Measurements from ENCODE around the gene CDC42BPB.

CDC42BPB gene

GRCh38 chr14:102933618-102934231 lies 123.6 kb downstream of the CDC42BPB start:
- ChIA-PET POLR2A (no interaction called here), CTCF (no interaction called here)
- TF ChIP-seq HDGF (IDR thresholded peaks at IDR 0.05; ENCODE audit: borderline replicate concordance): no peak
- TF ChIP-seq SUZ12 (IDR thresholded peaks at IDR 0.05): no peak
- TF ChIP-seq ELF4 (IDR thresholded peaks at IDR 0.05): no peak
- no peak for TF ChIP-seq SP1 (IDR thresholded peaks at IDR 0.05)
- TF ChIP-seq BHLHE40 (IDR thresholded peaks at IDR 0.05; ENCODE audit: borderline replicate concordance): no peak
- no peak for TF ChIP-seq NFRKB (IDR thresholded peaks at IDR 0.05)
- no peak for TF ChIP-seq FOXA1 (IDR thresholded peaks at IDR 0.05)
- TF ChIP-seq ZNF384 (IDR thresholded peaks at IDR 0.05): no peak
- no peak for TF ChIP-seq FOXM1 (IDR thresholded peaks at IDR 0.05; ENCODE audit: borderline replicate concordance)
- no peak for TF ChIP-seq FOXK2 (IDR thresholded peaks at IDR 0.05)
- TF ChIP-seq LEF1 (IDR thresholded peaks at IDR 0.05; ENCODE audit: borderline replicate concordance): no peak
- no peak for TF ChIP-seq L3MBTL2 (conservative IDR thresholded peaks at IDR 0.05)
- TF ChIP-seq ARNT (IDR thresholded peaks at IDR 0.05): no peak
- TF ChIP-seq CTBP1 (IDR thresholded peaks at IDR 0.05; ENCODE audit: borderline replicate concordance): no peak
- DNase-seq (ENCODE audit: extremely low spot score): no peak

DNA sequence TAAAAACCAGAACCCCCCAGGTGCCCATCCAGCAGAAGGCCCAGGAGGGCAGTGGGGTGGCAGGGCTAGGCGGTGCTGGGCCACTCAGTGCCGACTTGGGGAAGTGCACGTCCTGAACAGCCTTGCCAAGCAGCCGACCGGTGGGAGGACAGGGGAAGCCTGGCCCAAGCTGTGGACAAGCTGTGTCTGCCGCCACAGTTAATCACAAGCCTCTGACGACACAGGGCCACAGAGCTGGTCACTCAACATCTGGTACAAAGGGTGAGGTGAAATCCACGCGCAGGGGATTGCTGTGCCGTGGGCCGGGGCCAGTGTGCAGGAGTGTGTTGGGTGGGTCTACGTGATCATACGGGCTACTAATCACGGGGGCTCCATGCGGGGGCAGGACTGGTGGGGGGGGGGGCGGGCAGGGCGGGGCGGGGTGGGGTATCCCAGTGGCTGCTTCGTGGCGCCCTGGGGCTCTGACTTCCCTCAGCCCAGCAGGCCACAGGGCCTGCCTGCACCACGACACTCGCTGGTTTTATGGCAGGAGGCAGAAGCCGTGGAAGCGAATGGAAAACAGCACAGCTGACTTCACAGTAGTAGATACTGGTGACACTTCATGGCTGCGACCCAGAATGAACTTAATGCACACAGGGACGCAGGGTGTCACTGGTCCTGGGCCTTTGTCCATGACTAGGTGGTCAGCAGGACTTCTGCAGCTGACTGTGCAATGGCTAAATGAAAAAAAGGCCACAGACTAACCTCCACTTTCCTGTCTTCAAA lies 124.7 kb downstream of the CDC42BPB start:
- no peak for DNase-seq (ENCODE audit: extremely low spot score)
- CTCF ChIA-PET: no interaction called here
- POLR2A ChIA-PET: no interaction called here
- TF ChIP-seq CTBP1 (IDR thresholded peaks at IDR 0.05; ENCODE audit: borderline replicate concordance): no peak
- TF ChIP-seq LEF1 (IDR thresholded peaks at IDR 0.05; ENCODE audit: borderline replicate concordance): no peak
- no peak for TF ChIP-seq SP1 (IDR thresholded peaks at IDR 0.05)
- no peak for TF ChIP-seq NFRKB (IDR thresholded peaks at IDR 0.05)
- no peak for TF ChIP-seq ARNT (IDR thresholded peaks at IDR 0.05)
- no peak for TF ChIP-seq HDGF (IDR thresholded peaks at IDR 0.05; ENCODE audit: borderline replicate concordance)
- TF ChIP-seq TARDBP (IDR thresholded peaks at IDR 0.05): no peak
- TF ChIP-seq FOXA1 (IDR thresholded peaks at IDR 0.05): no peak
- TF ChIP-seq L3MBTL2 (conservative IDR thresholded peaks at IDR 0.05): no peak
- no peak for TF ChIP-seq SUZ12 (IDR thresholded peaks at IDR 0.05)
- no peak for TF ChIP-seq BHLHE40 (IDR thresholded peaks at IDR 0.05; ENCODE audit: borderline replicate concordance)
- no peak for TF ChIP-seq ELF4 (IDR thresholded peaks at IDR 0.05)
- no peak for TF ChIP-seq FOXK2 (IDR thresholded peaks at IDR 0.05)
- TF ChIP-seq, protein P1, sequence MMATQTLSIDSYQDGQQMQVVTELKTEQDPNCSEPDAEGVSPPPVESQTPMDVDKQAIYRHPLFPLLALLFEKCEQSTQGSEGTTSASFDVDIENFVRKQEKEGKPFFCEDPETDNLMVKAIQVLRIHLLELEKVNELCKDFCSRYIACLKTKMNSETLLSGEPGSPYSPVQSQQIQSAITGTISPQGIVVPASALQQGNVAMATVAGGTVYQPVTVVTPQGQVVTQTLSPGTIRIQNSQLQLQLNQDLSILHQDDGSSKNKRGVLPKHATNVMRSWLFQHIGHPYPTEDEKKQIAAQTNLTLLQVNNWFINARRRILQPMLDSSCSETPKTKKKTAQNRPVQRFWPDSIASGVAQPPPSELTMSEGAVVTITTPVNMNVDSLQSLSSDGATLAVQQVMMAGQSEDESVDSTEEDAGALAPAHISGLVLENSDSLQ (IDR thresholded peaks at IDR 0.05): no peak
- TF ChIP-seq ZNF384 (IDR thresholded peaks at IDR 0.05): no peak
- TF ChIP-seq FOXM1 (IDR thresholded peaks at IDR 0.05; ENCODE audit: borderline replicate concordance): no peak

DNA sequence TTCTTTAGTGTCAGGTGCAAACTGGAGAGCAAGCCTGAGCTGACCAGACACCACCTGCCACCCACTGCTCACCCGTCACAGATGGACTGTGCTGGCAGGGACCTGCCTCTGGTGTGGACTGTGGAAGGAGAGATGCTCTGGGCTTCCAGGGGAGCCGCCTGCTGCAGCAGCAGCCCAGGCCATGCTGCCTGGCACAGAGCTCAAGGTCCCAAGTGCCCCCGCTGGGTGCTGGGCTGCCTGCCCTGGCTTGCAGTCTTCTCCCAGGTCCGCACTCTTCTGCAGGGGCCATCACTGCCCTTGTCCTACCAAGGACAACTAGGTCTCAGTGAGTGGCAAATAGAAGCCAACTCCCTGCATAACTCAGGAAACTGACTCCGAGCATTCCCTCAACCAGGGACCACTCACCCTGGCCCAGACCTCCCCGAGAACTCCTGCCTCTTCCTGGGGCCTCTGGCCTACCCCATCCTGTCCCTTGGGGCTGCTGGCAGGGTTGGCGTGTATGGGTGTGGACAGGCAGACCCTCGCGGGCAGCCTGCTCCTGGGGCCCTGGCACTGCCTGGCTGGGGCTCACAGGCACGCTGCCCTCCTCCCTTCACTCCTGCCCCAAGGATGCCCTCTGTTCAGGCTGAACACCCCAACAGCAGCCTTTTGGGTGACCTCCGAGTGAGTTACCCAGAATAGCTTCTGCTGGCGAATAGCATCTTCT lies 125.6 kb downstream of the CDC42BPB start:
- DNase-seq (ENCODE audit: extremely low spot score): no peak
- no peak for TF ChIP-seq ELF4 (IDR thresholded peaks at IDR 0.05)
- TF ChIP-seq HDGF (IDR thresholded peaks at IDR 0.05; ENCODE audit: borderline replicate concordance): no peak
- TF ChIP-seq, protein P1 (IDR thresholded peaks at IDR 0.05): no peak
- no peak for TF ChIP-seq FOXA1 (IDR thresholded peaks at IDR 0.05)
- no peak for TF ChIP-seq FOXM1 (IDR thresholded peaks at IDR 0.05; ENCODE audit: borderline replicate concordance)
- no peak for TF ChIP-seq ARNT (IDR thresholded peaks at IDR 0.05)
- TF ChIP-seq NFRKB (IDR thresholded peaks at IDR 0.05): no peak
- TF ChIP-seq SP1 (IDR thresholded peaks at IDR 0.05): no peak
- no peak for TF ChIP-seq CTBP1 (IDR thresholded peaks at IDR 0.05; ENCODE audit: borderline replicate concordance)
- TF ChIP-seq LEF1 (IDR thresholded peaks at IDR 0.05; ENCODE audit: borderline replicate concordance): no peak
- TF ChIP-seq BHLHE40 (IDR thresholded peaks at IDR 0.05; ENCODE audit: borderline replicate concordance): no peak
- no peak for TF ChIP-seq L3MBTL2 (conservative IDR thresholded peaks at IDR 0.05)
- TF ChIP-seq SUZ12 (IDR thresholded peaks at IDR 0.05): no peak
- TF ChIP-seq TARDBP (IDR thresholded peaks at IDR 0.05): no peak
- no peak for TF ChIP-seq ZNF384 (IDR thresholded peaks at IDR 0.05)
- TF ChIP-seq FOXK2 (IDR thresholded peaks at IDR 0.05): no peak
- ChIA-PET CTCF (no interaction called here), POLR2A (no interaction called here)

DNA sequence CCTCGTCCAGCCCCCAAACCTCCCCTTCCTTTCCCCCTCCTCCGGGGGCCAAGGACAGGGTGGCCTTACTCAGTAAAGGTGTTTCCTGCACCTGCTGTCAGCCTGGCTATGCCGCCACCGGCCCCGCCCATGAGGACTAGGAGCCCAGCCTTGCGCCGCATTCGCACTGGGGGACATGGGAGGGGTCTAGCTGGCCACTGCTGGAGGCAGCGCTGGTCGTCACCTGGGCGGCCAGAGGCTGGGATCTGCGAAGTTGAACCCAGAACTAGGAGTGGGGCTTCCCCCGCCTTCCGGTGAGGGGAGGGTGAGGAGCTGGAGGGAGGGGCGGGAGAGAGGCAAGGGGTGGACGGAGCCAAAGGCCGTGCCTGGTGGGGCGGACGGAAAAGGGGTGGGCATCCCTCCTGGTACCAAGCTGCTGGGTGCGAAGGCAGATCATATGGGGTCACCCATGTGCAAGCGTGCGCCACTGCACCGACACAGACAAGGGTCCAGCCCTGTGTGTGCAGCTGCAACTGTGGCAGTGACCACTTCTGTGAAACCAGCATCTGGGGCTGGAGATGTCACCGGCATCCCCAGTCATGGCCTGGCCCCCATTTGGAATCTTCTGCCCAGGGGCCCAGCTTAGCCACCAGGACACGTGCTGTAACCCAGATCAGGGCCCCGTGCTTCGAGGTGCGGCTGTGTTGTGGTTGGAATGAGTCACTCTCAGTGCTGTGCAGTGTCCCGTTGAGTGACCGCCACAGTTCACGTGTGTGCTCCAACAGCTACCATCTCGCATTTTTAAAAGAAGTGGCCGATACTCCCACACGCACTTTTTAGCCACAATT lies 126.4 kb downstream of the CDC42BPB start:
- CTCF ChIA-PET: interaction anchor here (0.5 to 0.6 kb wide), 2 partner anchors 45 to 612 kb away, joined by 3 read pairs; no protein-coding TSS in a partner anchor
- TF ChIP-seq HDGF (IDR thresholded peaks at IDR 0.05; ENCODE audit: borderline replicate concordance): no peak
- no peak for TF ChIP-seq ARNT (IDR thresholded peaks at IDR 0.05)
- no peak for TF ChIP-seq SP1 (IDR thresholded peaks at IDR 0.05)
- no peak for TF ChIP-seq ZNF384 (IDR thresholded peaks at IDR 0.05)
- TF ChIP-seq FOXA1 (IDR thresholded peaks at IDR 0.05): no peak
- TF ChIP-seq ELF4 (IDR thresholded peaks at IDR 0.05): no peak
- TF ChIP-seq BHLHE40 (IDR thresholded peaks at IDR 0.05; ENCODE audit: borderline replicate concordance): no peak
- TF ChIP-seq SUZ12 (IDR thresholded peaks at IDR 0.05): no peak
- TF ChIP-seq FOXM1 (IDR thresholded peaks at IDR 0.05; ENCODE audit: borderline replicate concordance): no peak
- TF ChIP-seq CTBP1 (IDR thresholded peaks at IDR 0.05; ENCODE audit: borderline replicate concordance): no peak
- TF ChIP-seq TARDBP (IDR thresholded peaks at IDR 0.05): no peak
- TF ChIP-seq, protein P1 (IDR thresholded peaks at IDR 0.05): no peak
- no peak for TF ChIP-seq FOXK2 (IDR thresholded peaks at IDR 0.05)
- no peak for TF ChIP-seq LEF1 (IDR thresholded peaks at IDR 0.05; ENCODE audit: borderline replicate concordance)
- TF ChIP-seq NFRKB (IDR thresholded peaks at IDR 0.05): no peak
- TF ChIP-seq L3MBTL2 (conservative IDR thresholded peaks at IDR 0.05): no peak
- POLR2A ChIA-PET: no interaction called here
- no peak for DNase-seq (ENCODE audit: extremely low spot score)
